Naive thymus-derived CD8-positive, alpha-beta T cell (primary cell): ENCODE data around the gene CYP4A22. TPM values are rescaled to one million over a fixed set of nuclear protein-coding genes. Genes with fewer than 3 reads are reported as not detected.
A peak's percentile ranks its signal among the peaks of the same experiment; 100 is the strongest.

Experiments
- ATAC-seq, 2 donors: fragments of 150-1000 bp; cut with Tn5 transposase in 1 of 2; sonication (Bioruptor Pico), chemical (Tn5 transposase) in 1 of 2; 1 replicate in 1 of 2; 2 replicates in 1 of 2; pipeline ENCODE4 v1.10.0; 2021; ENCODE audit warnings: mild to moderate bottlenecking in 2 of 2, moderate library complexity in 2 of 2
- POLR2A ChIA-PET: fragments of 350-600 bp; sonication (Branson Sonifier 250); formaldehyde crosslinking; loops from one replicate; lab custom pipeline; 2021; ENCODE audit warnings: antibody characterized with exemption; lab: Charles Lee
- DNase-seq, 10 donors: peaks; one replicate each; pipeline versions ENCODE4 v3.0.0 to v3.0.0-alpha.2; 2020 to 2022
- H3K27ac Mint-ChIP-seq, 10 donors: one replicate each; pipeline ENCODE4 v1.8.0; 2020 to 2022; ENCODE audit warnings: mild to moderate bottlenecking in 10 of 10, mixed read lengths in 10 of 10, moderate library complexity in 4 of 10, inconsistent platforms in 1 of 10
- H3K27me3 Mint-ChIP-seq, 5 donors: one replicate each; pipeline ENCODE4 v1.8.0; 2021 to 2022; ENCODE audit warnings: mixed read lengths in 5 of 5
- H3K36me3 Mint-ChIP-seq, 3 donors: one replicate each; pipeline ENCODE4 v1.8.0; 2020 to 2022; ENCODE audit warnings: mixed read lengths in 3 of 3, mild to moderate bottlenecking in 2 of 3, inconsistent platforms in 1 of 3
- H3K4me1 Mint-ChIP-seq, 4 donors: one replicate each; pipeline ENCODE4 v1.8.0; 2021 to 2022; ENCODE audit warnings: mixed read lengths in 4 of 4
- H3K4me3 Mint-ChIP-seq, 10 donors: one replicate each; pipeline ENCODE4 v1.8.0; 2020 to 2022; ENCODE audit warnings: mild to moderate bottlenecking in 10 of 10, mixed read lengths in 10 of 10, moderate library complexity in 6 of 10, inconsistent platforms in 1 of 10
- H3K9me3 Mint-ChIP-seq, 9 donors: one replicate each; pipeline ENCODE4 v1.8.0; 2020 to 2022; ENCODE audit warnings: mixed read lengths in 9 of 9, mild to moderate bottlenecking in 3 of 9, inconsistent platforms in 1 of 9, moderate library complexity in 1 of 9
- polyA plus RNA-seq, 3 donors: library from polyadenylated mRNA; unstranded; fragments of 300-500 nt; fragmentation: Illumina TruSeq; gene quantifications; one replicate each; pipeline ENCODE4 v1.2.3, GENCODE V29; 2021
- total RNA-seq, 8 experiments: library from RNA in 2 of 8; stranded (reverse) in 2 of 8; gene quantifications; one replicate each; pipeline ENCODE4 v1.2.3 and lab custom pipeline; 2021 to 2026

CYP4A22 gene
- total and polyA plus RNA-seq, 5 experiments from 2014 or later, result not detected

DNA sequence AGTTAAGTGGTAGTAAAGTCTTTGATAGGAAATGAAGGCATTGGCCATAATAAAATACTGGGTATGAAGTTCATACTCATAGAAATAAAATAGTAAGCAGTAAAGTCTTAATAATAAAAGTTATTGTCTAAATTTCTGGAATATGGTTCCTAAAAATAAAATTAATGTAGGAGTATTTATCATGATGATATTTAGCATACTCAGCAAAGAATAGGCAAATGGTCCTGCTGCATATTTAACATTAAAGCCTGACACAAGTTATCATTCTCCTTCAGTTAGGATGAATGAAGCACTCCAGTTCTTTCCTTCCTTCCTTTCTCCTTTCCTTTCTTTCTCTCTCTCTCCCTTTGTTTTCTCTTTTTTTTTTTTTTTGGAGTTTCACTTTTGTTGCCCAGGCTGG, 27.3 kb downstream of the CYP4A22 start:
- Mint-ChIP-seq H3K27me3 (peaks cover 25 to 64% (median 39%) of the 10 kb centered on the region in 5 donors), H3K4me1 (no peaks in the 10 kb centered on the region), H3K9me3 (peaks cover 0 to 10% (median 2%) of the 10 kb centered on the region in 9 donors), H3K36me3 (no peaks in the 10 kb centered on the region), H3K4me3 (no peak overlapping the region), H3K27ac (no peak overlapping the region)
- ATAC-seq (no peak), DNase-seq (no peak)
- POLR2A ChIA-PET, result no interaction called here

DNA sequence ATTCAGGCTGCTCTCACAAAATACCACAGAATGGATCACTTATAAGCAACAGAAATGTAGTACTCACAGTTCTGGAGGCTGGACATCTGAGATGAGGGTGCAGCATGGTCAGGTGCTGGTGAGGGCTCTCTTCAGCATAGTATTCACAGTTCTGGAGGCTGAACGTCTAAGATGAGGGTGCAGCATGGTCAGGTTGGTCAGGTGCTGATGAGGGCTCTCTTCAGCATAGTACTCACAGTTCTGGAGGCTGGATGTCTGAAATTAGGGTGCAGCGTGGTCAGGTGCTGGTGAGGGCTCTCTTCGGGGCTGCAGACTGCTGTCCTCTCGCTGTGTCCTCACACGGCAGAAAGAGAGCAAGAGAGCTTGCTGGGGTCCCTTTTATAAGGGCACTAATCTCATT, 35.5 kb downstream of the CYP4A22 start:
- POLR2A ChIA-PET, result no interaction called here
- ATAC-seq (no peak), DNase-seq (no peak)
- peaks cover 12 to 57% (median 33%) of the 10 kb centered on the region in 5 donors for H3K27me3 Mint-ChIP-seq
- no peak overlapping the region for H3K27ac Mint-ChIP-seq
- H3K4me3 Mint-ChIP-seq, result no peak overlapping the region
- H3K4me1 Mint-ChIP-seq, result peaks cover 0 to 9% (median 4%) of the 10 kb centered on the region in 4 donors
- no peaks in the 10 kb centered on the region for H3K36me3 Mint-ChIP-seq
- H3K9me3 Mint-ChIP-seq, result peaks cover 0 to 9% (median 3%) of the 10 kb centered on the region in 9 donors

DNA sequence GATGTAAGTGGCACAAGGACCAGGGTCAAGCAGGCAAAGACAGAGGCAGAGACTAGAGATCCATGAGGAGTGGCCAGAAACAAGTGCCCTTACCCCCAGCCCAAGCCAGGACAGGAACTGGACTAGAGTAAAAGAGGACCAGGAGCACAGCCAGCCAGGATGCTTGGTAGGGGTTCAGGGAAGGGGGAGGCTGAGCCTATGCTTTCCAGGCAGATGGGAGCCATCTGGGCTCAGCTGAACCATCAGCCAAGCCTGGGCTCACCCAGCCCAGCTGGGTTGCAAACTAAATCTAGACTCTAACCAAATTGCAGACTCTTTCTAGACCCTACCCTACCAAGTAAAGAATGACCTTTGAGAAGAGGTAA, 37.4 kb downstream of the CYP4A22 start:
- no peaks in the 10 kb centered on the region for H3K36me3 Mint-ChIP-seq
- ATAC-seq, result no peak
- no peak for DNase-seq
- H3K4me3 Mint-ChIP-seq, result no peak overlapping the region
- H3K27ac Mint-ChIP-seq, result no peak overlapping the region
- peaks cover 0 to 7% (median 1%) of the 10 kb centered on the region in 9 donors for H3K9me3 Mint-ChIP-seq
- H3K27me3 Mint-ChIP-seq, result peaks cover 14 to 58% (median 37%) of the 10 kb centered on the region in 5 donors
- POLR2A ChIA-PET, result no interaction called here
- H3K4me1 Mint-ChIP-seq, result peaks cover 7 to 18% (median 11%) of the 10 kb centered on the region in 4 donors

DNA sequence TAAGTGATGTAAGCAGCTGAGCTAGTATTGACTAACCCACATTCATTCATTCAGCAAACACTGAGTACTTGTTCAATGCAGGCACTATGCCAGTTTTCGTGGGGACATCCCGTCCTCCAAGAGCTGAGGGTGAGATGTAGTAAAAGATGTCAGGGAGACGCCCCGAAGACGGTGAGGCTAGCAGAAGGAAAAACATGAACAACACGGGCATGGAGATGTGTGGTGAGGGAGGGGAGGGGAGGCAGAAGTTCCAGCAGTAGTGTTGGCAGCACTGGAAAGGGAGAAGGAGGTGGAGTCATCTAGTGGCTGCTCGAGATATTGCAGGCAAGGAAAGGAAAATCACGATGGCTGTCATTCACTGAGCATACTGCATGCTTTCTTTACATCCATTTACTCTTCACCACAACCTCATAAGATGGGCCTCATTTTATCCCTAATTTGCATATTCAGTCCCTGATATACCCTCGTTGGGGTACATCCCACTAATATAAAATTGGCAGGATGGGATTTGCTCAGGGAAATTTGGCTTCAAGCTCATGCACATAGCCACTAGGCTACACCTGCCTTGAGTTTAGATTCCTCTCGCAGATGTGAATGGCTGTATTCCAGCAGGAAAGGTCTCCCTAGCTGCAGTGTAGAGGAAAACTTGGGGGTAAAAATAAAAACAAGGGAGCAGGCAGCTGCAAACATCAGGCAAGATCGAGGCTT, 38.1 kb downstream of the CYP4A22 start:
- ATAC-seq, result peak; percentile 53 to 59
- Mint-ChIP-seq H3K36me3 (no peaks in the 10 kb centered on the region), H3K27ac (no peak overlapping the region)

DNA sequence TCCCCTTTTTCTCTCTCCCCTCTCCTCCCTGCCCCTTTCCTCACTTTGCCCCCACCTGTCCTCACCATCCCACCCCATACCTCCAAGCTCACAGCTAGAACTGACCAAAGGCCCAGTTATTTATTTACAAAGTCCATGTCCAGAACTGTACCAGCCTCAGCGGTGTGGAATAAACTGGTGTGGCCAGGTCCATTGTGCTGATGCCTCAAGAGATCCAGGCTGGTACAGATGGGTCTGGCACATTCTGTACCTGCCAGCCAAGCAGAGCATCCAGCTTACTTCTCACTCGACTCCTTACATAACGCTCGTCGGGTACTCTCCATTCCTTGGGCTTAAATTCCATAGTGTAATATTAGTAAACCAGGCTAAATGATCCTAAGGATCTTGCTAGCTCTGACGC, 40.8 kb downstream of the CYP4A22 start:
- Mint-ChIP-seq H3K36me3 (no peaks in the 10 kb centered on the region), H3K4me3 (no peak overlapping the region), H3K4me1 (peaks cover 11 to 20% (median 14%) of the 10 kb centered on the region in 4 donors), H3K27me3 (peaks cover 18 to 89% (median 55%) of the 10 kb centered on the region in 5 donors), H3K27ac (no peak overlapping the region), H3K9me3 (peaks cover 0 to 1% (median 0%) of the 10 kb centered on the region in 9 donors)
- DNase-seq, result no peak
- POLR2A ChIA-PET, result no interaction called here
- no peak for ATAC-seq

More for the DNA sequence above, 38.1 kb downstream of the CYP4A22 start:
- Mint-ChIP-seq H3K4me1 (peaks cover 9 to 20% (median 12%) of the 10 kb centered on the region in 4 donors), H3K4me3 (no peak overlapping the region), H3K9me3 (peaks cover 0 to 7% (median 1%) of the 10 kb centered on the region in 9 donors), H3K27me3 (peaks cover 18 to 66% (median 41%) of the 10 kb centered on the region in 5 donors)
- DNase-seq, result peak in 6 of 10 donors; percentile 11 to 40 (median 30)
- POLR2A ChIA-PET, result no interaction called here

DNA sequence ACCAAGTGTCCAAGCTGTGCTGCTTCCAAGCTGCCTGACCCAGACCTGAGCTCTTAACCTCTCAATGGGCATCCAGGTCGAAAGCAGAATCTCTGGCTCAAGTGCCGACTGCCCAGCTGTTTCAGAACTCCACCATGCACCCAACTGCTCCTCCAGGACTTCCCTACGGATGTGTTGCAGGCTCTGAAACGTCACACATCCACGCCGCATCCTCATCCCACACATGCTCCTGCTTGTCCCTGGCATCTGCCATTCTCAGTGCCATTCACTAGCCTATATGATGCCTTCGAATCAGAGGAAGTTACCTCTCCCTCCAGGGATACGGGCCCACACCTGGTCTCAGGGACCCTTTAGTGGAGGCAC, 41.4 kb downstream of the CYP4A22 start:
- DNase-seq, result no peak
- peak overlapping the region in 2 of 10 donors; percentile 84 to 96 for H3K27ac Mint-ChIP-seq
- peaks cover 17 to 89% (median 55%) of the 10 kb centered on the region in 5 donors for H3K27me3 Mint-ChIP-seq
- ATAC-seq, result no peak
- H3K36me3 Mint-ChIP-seq, result no peaks in the 10 kb centered on the region
- peaks cover 0 to 1% (median 0%) of the 10 kb centered on the region in 9 donors for H3K9me3 Mint-ChIP-seq
- peak overlapping the region in 3 of 10 donors; percentile 62 to 92 (median 89) for H3K4me3 Mint-ChIP-seq
- peaks cover 11 to 20% (median 14%) of the 10 kb centered on the region in 4 donors for H3K4me1 Mint-ChIP-seq
- POLR2A ChIA-PET, result no interaction called here

DNA sequence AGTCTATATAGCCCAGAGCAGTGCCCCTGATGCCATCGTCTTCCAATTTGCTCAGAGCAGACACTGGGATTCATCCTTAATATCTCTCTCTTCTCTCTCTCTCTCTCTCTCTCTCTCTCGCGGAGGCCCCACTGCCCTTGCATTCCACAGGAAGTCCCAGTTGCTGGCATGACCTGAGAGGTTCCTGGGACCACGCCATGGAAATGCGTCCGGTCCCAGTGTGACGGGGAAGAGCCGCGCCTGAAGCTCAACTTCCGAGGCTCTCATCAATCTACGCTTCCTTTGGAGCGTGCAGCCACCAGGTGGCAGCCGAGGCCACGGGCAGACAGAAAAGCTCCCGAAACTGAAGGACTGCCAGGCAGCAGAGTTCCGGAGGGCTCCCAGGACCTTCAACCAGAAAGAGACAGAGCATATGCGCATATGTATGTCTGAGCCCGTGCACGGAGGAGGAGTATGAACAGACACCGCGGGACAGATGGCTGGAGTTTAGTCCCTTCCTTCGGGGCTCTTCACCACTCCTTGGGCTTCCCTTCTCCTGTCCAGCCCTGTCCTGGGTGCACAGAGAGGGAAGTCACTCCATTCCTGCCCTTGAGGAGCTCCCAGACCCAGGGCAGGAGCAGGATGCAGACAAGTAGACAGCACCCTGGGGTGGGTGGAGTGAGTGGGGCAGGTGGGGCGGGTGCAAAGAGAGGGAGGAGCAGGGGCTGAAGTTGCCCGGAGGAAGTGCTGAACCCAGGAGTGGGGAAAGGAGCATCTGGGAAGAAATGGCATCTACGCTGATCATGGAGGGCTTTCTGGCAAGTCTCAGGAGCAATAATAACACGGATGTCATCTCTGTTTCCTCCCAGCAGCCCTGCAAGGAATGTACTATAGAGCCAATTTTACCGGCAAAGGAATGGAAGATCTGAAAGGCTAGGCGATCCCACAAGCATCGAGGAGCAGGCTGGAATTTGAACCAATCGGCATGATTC, 42.1 kb downstream of the CYP4A22 start:
- POLR2A ChIA-PET, result no interaction called here
- H3K27me3 Mint-ChIP-seq, result peaks cover 17 to 84% (median 51%) of the 10 kb centered on the region in 5 donors
- peak; percentile 71 to 72 for ATAC-seq

DNA sequence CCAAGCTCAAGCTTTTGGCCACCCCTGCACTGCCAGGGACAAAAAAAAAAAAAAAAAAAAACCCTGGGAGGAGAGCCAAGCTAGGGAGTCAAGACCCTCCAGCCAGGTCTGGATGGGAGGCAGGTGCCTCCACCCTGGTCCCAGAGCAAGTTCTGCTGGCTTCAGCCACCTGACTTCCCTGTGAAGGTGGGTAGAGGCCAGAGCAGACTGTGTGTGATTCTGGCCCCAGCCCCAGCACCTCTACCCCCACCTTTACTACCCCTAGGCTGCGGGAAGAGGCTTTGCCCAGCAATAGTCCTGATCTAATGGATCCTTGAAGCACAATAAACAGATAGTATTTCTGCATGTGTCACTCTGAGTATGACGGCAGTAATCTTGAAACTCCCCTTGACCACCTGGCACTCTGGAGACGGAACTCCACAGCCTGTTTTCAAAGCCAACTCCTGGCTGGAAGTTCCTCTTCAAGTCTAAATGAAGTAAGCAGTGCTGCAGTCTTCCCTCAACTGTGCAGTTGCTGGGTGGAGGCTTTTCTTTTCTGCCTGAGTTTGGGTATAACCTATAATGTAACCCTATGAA, 42.8 kb downstream of the CYP4A22 start:
- H3K36me3 Mint-ChIP-seq, result no peaks in the 10 kb centered on the region
- peak overlapping the region in 4 of 10 donors; percentile 3 to 73 (median 34) for H3K4me3 Mint-ChIP-seq
- DNase-seq (no peak), ATAC-seq (no peak)
- H3K27me3 Mint-ChIP-seq, result peaks cover 17 to 84% (median 54%) of the 10 kb centered on the region in 5 donors
- no peak overlapping the region for H3K27ac Mint-ChIP-seq
- H3K9me3 Mint-ChIP-seq, result no peaks in the 10 kb centered on the region
- H3K4me1 Mint-ChIP-seq, result peaks cover 11 to 18% (median 14%) of the 10 kb centered on the region in 4 donors
- POLR2A ChIA-PET, result no interaction called here

More for the DNA sequence above, 42.1 kb downstream of the CYP4A22 start:
- H3K36me3 Mint-ChIP-seq, result no peaks in the 10 kb centered on the region
- peak overlapping the region in 4 of 10 donors; percentile 54 to 96 (median 84) for H3K27ac Mint-ChIP-seq
- peak; percentile 36 to 74 (median 52) for DNase-seq
- peak overlapping the region; percentile 62 to 92 (median 78) for H3K4me3 Mint-ChIP-seq
- H3K4me1 Mint-ChIP-seq, result peaks cover 11 to 20% (median 14%) of the 10 kb centered on the region in 4 donors
- H3K9me3 Mint-ChIP-seq, result no peaks in the 10 kb centered on the region

DNA sequence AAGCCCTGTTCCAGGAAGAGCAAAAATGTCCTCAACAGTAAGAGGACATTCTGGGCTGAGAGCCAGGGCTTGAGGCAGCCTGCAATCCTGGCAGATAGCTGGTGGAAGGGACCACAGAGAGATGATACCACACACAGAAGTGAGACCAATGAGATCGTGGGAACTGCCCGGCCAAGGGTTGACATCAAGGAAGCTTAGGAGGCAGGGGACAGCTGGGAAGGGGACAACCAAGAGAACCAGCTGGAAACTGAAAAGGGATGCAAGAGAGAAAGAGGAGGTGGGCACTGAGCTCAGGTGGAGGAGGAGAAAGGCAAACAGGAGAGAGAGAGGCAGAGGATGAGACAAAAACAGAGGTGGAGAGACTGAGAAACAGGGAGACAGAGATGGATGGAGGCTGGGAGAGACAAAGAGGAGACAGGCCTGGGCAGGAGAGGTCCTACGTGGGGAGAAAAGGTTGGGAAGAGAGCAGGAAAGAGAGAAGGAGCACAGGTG, 43.4 kb downstream of the CYP4A22 start:
- peaks cover 17 to 84% (median 56%) of the 10 kb centered on the region in 5 donors for H3K27me3 Mint-ChIP-seq
- POLR2A ChIA-PET, result no interaction called here

DNA sequence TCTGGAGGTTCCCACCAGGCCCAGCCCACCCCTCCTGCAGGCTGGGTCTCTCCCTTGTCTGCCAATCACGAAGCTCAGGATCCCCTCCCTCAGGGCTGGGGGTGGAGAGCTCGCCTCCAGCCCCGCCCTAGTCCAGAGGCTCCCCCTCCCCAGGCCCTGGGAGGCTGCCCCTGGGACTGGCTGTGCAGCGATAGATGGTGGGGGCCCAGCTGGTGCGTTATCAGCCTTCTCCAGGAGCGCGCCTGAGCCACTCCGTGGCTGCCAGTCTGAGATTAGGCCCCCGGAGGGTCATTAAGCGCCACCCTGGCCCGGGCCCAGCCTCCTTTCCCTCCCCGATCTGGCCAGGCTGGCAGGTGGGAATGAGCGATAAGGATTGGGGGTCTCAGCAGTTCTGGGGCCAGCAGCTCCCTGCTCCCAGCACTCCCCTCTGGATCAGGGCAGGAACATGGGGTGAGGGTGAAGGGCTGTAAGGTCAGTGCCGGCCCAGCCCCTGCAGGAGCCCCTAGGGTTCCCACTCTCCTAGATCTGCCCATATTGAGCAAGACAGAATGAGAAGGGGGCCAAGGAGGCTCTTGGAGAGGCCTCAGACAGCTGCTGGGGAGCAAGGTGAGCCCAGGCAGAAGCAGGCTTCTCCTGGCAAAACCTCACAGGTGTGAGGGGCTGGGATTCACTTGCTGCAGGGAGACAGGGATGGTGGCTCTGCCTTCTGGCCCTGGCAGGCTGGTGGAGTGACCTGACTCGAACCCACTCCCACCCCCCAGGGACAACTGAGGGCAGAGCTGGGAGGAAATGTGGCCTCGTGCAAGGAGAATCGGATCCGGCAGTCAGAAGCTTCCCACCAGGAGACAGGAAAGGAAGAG, 44.1 kb downstream of the CYP4A22 start:
- DNase-seq (no peak), ATAC-seq (no peak)
- Mint-ChIP-seq H3K27ac (no peak overlapping the region), H3K36me3 (no peaks in the 10 kb centered on the region), H3K4me1 (peaks cover 10 to 11% (median 11%) of the 10 kb centered on the region in 4 donors), H3K9me3 (no peaks in the 10 kb centered on the region), H3K27me3 (peaks cover 17 to 84% (median 52%) of the 10 kb centered on the region in 5 donors), H3K4me3 (peak overlapping the region in 1 of 10 donors; percentile 56)
- POLR2A ChIA-PET, result no interaction called here

More for the DNA sequence above, 43.4 kb downstream of the CYP4A22 start:
- Mint-ChIP-seq H3K9me3 (no peaks in the 10 kb centered on the region), H3K4me3 (peak overlapping the region in 1 of 10 donors; percentile 56), H3K27ac (peak overlapping the region in 1 of 10 donors; percentile 53), H3K36me3 (no peaks in the 10 kb centered on the region), H3K4me1 (peaks cover 10 to 13% (median 12%) of the 10 kb centered on the region in 4 donors)
- DNase-seq (no peak), ATAC-seq (no peak)

DNA sequence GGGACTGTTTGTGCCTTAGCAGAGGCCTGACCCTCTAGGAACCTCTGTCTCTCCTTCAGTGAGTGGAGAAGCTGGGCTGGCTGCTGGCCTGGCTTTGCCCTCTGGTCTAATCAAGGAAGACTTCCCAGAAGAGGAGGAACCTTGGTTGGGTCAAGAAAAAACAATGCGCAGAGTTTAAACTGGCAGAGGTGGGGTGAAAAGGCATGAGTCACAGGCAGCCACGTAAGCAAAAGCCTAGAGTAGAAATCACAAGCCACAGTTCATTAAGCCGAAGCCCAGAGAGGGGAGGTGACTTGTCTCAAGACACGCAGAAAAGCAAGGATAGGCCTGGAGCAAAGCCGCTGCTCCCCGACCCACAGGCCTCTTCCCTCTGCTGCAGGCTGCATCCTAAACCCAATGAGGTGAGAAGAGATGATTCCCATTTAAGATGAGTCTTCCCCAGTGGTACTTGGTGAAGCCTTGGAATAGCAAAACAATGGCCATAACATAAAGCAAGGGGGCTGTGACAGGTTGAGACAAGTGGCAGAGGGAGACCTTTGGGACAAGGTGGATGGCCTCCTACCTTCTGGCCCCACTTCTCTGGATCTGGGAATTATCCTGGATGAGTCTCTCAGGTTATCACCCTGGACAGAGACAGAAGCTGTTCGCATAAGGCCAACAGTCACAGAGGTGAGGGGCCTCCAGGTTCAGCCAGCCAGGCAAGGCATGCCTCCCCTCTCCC, 44.9 kb downstream of the CYP4A22 start:
- ATAC-seq (no peak), DNase-seq (no peak)
- H3K9me3 Mint-ChIP-seq, result no peaks in the 10 kb centered on the region
- peaks cover 17 to 88% (median 52%) of the 10 kb centered on the region in 5 donors for H3K27me3 Mint-ChIP-seq
- H3K4me1 Mint-ChIP-seq, result peaks cover 10 to 11% (median 11%) of the 10 kb centered on the region in 4 donors
- no peak overlapping the region for H3K27ac Mint-ChIP-seq
- no peaks in the 10 kb centered on the region for H3K36me3 Mint-ChIP-seq
- no peak overlapping the region for H3K4me3 Mint-ChIP-seq
- POLR2A ChIA-PET, result no interaction called here
